GM19193 (cell line): ENCODE results near the gene FRAS1.

Experiments used
- POLR2A ChIP-seq: IDR thresholded peaks from 4 replicates; pipeline ENCODE4 v1.6.1; 2011; ENCODE audit not compliant: insufficient read depth, insufficient read length; ENCODE audit errors: extremely low read depth

The FRAS1 gene

GRCh38 chr4:78568640-78569305, 511.6 kb downstream of the FRAS1 start:
- TF ChIP-seq POLR2A, result no peak

DNA sequence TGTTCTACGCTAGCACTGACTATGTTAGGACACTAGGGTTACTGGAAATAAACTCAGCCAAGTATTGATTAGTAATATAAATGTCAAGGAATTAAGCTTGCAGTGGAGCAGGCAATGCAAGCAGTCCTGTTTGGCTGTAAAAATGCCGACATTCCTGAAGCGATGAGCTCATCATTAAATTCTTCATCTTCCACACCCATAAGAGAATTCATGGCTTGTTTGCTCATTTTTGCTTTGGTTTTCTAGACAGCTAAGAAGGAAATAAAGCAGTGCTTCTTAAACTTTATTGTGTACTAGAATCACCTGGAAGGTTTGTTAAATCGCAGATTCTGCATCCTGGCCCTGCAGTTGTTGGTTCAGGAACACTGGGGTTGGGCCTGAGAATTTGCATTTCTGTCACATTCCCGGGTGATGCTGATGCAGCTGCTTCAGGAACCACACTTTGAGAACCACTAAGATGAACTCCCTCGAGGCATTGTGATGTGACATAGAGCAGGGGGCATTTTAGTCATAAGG, 512.2 kb downstream of the FRAS1 start:
- no peak for TF ChIP-seq POLR2A

DNA sequence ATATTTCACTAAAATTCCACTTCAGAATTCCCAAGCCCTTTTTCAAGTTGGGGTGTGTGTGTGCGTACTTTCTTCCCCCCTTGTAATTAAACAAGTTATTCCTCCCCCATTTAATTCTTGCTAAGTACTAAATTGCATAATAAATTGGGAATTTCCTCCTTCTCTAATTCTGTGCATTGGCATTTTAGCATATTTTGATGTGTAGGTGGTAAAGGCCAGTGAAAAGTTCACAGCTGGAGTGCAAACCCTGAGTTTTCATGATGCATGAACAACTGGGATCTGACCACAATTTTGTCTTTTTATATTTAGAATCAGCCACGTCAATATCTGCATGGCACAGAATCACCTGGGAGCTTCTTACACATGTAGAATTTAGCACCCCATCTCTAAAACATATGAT, 513.0 kb downstream of the FRAS1 start:
- TF ChIP-seq POLR2A, result no peak

GRCh38 chr4:78571804-78572203, 514.7 kb downstream of the FRAS1 start:
- no peak for TF ChIP-seq POLR2A

DNA sequence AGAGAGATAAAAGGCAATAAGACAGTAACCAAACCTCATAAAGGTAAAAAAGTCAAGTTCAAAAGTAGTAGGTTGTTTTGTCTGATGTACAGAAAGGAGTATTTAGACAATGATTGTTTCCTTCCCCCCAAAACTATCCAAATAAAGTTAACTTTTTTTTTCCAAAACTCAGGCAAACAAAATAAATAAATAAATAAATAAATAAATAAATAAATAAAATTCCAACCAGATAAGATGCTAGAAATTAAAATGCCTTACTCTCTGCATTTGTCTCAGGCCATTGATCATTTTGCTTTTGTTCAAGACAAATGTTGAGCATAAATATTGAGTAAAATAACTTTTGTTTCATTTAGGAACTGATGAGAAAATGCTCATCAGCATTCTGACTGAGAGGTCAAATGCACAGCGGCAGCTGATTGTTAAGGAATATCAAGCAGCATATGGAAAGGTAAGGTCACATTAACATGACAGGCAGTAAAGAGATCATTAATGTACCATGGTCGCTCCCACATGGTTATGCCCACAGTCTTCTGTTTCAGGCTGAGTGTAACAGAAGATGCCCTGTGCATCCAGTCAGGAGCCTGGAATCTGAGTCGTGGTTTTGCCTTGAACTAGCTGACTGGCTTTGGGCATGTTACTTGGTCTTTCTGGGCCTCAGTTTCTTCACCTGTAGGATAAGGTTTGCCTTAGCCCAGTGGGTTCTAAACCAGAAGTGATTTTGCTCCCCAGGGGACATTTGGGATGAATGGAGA, 521.7 kb downstream of the FRAS1 start:
- TF ChIP-seq POLR2A, result no peak

DNA sequence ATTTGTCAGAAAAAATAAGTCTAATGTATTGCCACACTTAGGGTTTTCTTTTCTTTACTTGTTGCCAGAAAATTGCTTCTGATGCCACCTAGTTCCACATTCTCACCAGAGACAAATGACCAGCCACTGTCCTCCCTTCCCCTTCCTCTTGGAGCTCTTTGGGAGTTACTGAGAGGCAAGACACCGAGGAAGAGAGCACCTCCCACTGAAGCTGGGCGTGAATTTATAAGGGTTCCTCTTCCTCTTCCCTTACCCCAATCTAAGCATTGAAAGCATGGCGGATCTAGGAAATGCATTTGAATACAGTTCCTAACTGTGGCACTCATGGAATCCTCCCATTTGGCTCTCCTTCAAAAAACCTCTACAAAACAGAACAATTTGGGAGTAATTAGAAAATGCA, 524.5 kb downstream of the FRAS1 start:
- TF ChIP-seq POLR2A, result no peak

DNA sequence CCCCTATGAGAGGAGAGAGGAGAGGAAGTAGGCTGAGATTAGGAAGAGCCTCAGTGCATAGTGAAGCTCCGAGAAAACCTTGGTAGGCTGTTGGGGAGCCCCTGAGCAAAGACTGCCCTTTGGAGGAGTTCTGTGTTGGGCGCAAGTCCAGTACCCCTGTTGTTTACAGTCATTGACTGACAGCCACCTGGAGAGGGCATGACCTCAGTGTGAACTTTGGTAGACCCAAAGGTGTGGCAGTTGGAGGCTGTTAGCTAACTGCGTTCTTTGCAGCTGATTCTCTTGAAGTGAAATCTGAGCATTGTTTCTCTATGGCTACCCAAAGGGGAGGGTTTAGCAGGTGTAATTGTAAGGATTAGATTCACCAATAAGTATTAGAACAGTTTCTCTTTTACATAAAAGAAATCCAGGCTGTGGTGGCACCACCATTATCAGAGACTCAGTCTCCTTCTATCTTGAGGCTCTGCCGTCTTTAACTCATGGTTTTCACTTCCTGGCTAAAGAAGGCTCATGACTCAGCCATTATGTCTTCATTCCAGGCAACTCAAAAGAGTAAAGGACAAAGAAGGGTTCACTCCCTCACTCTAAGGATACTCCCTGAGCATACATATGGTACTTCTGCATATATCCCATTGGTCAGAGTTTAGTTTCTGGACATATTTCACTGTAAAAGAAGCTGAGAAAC, 527.9 kb downstream of the FRAS1 start:
- TF ChIP-seq POLR2A, result no peak

GRCh38 chr4:78585633-78586032, 528.5 kb downstream of the FRAS1 start:
- no peak for TF ChIP-seq POLR2A

DNA sequence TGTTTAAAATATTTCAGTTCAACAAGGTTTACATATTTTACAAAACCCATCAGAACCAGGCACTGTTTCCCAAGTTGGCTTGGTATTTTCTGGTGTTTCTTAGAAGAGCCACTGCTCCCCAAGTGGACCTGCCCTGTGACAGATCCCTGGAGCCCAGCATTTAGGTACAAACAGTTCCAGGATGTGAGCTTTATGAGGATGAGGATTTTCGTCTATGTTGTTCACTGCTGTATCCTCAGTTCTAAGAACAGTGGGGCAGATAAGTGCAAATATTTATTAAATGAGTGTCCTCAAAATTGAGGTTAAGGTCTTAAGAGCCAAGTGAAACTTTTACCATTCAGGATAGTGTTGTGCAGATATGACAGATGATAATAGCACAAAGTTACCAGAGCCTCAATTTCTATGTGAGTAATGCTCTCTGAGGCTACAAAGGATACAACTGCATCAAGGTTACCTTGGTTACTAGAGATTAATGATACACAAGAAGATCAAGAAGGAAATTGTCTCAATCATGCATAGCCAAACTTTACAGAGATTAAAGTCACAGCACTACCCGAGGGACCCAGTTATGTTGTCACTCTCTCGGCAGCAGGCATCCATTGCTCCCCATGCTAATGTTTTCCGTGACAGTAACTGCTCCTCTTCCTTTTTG, 531.9 kb downstream of the FRAS1 start:
- no peak for TF ChIP-seq POLR2A

DNA sequence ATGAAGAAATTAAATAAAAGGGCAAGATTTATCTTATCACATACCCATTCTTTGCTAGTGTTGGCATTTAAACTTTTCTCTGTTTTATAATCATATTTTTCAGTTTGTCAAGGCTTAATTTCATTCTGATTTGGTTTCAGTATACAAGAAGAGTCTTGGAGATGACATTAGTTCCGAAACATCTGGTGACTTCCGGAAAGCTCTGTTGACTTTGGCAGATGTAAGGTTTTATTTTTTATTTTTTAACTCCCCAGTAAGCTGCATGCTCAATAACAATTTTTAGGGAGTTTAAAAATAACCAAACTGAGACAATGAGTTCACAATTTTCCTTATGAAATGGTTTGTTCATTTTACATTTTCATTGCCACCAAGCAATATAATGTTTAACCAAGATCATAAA, 534.3 kb downstream of the FRAS1 start:
- TF ChIP-seq POLR2A, result no peak

DNA sequence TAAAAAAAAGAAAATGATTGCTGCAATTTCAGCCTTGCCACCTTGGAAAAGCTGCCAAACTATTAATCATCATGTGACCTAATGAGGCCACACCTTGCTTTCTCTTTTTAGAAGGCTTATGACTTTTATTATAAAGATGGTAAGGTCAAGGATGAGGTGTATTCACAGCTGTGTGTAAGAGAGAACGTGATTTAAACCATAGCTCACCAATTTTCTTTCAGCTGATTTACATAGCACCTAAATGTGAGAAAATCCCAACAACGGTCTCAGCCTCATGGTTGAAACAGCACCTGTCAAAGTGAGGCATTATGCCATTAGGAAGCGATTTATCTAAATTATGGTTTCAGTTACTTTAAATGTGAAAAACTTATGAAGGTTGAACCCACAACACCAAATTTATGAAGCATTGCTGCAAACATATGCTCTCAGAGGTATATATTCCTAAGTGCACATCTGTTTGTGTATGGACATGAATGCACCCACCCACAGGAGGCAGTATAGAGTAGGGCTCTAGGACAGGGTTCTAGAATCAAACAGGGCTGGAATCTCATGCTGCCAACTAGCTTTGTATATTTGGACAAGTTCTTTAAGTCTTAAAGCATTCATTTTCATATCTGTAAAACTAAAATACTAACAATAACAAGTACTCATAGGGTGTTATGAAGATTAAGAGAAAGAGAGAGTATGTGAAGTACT, 535.1 kb downstream of the FRAS1 start:
- no peak for TF ChIP-seq POLR2A
